Measurements from ENCODE around the gene TSPAN4.

TSPAN4 gene

DNA sequence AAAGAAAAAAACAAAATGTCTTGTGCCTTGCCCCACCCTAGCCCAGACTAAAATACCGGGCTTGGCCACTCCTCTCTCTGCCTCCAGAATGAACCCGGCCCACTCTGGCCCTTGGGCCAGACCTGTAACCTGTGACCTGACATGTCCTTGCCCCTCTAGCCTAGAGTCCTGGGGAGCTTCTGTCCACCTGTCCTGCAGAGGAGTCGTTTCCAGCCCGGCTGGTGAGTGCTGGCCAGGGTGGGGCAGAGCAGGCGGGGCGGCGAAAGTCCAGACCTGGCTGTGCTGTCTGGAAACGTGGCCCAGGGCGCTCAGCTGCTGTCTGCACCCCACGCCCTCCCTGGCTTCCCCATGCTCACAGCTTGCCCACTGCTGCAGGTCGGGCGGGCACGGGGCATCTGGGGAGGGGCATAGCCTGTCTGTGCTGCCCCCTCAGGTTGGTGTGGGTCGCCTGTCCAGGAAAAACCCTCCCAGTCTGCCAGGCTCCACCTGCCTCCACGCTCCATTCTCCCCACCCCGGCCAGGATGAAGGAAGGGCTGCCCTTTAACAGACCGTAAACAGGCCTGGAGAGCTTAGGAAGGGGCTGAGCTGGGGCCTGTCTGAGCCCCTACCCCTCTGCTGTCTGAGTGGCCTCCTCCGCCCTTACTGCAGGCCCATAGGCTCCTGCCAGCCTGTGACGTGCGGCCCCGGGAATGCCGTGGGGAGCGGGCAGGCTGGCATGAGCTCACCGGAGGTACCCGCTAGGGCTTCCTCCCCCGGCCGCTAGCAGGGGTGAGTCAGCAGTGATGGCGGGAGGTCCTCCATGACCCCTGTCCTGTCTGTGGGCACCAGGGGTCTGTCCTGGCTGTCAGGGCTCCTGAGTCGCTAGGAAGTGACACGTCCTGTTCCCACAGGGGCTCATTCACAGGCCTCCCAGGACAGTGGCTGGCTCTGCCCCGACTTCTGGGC is 8.0 kb upstream of the TSPAN4 start:
- TF ChIP-seq CTCF (IDR thresholded peaks at IDR 0.05; ENCODE audit: insufficient read depth, missing control alignments): no peak
- no peak for DNase-seq (ENCODE audit: insufficient read length, low spot score)
- FAIRE-seq: no peak

DNA sequence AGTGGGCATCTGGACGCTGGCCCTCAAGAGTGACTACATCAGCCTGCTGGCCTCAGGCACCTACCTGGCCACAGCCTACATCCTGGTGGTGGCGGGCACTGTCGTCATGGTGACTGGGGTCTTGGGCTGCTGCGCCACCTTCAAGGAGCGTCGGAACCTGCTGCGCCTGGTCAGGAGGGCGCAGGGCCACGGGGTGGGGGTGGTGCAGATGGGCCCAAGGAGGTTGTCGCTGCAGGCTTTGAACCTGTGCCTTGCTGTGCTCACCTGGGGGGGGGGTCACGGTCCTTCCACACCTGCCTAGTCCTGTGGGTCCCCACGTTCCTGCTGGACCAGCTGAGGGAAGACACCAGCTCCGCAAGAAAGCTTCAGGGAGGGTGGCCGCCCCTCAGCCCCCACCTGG is 6.4 kb upstream of the TSPAN4 start:
- no peak for DNase-seq (ENCODE audit: insufficient read length, low spot score)
- no peak for FAIRE-seq
- TF ChIP-seq CTCF (IDR thresholded peaks at IDR 0.05; ENCODE audit: insufficient read depth, missing control alignments): no peak

GRCh38 chr11:836700-837099 is 6.0 kb upstream of the TSPAN4 start:
- no peak for DNase-seq (ENCODE audit: insufficient read length, low spot score)
- no peak for FAIRE-seq
- TF ChIP-seq CTCF (IDR thresholded peaks at IDR 0.05; ENCODE audit: insufficient read depth, missing control alignments): no peak

DNA sequence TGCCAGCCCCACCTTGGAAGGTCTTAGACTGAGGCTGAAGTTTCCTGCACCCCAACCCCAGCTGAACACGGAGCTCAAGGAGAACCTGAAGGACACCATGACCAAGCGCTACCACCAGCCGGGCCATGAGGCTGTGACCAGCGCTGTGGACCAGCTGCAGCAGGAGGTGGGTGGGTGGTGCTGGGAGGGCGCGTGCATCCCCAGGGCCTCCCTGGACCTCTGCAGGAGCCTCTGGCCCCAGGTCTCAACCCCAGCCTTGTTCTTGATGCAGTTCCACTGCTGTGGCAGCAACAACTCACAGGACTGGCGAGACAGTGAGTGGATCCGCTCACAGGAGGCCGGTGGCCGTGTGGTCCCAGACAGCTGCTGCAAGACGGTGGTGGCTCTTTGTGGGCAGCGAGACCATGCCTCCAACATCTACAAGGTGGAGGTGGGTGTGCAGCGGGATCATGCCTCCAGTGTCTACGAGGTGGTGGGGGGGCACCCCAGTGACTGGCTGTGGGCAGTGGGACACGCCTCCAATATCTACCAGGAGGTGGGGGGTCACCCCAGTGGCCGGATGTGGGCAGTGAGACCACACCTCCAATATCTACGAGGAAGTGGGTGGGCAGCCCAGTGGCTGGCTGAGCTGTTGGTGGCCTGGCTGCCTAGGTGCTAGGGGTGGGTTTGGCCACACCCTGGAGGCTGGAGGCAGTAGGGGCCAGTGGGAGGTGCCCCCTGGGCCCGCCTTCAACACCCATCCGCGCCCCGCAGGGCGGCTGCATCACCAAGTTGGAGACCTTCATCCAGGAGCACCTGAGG is 5.3 kb upstream of the TSPAN4 start:
- no peak for DNase-seq (ENCODE audit: insufficient read length, low spot score)
- no peak for FAIRE-seq
- TF ChIP-seq CTCF (IDR thresholded peaks at IDR 0.05; ENCODE audit: insufficient read depth, missing control alignments): no peak

DNA sequence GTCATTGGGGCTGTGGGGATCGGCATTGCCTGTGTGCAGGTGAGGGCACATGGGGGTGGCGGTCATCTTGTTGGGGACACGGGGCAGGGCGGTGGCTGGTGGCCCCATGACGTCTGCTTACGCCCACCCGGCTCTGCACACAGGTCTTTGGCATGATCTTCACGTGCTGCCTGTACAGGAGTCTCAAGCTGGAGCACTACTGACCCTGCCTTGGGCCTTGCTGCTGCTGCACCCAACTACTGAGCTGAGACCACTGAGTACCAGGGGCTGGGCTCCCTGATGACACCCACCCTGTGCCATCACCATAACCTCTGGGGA is 4.7 kb upstream of the TSPAN4 start:
- no peak for TF ChIP-seq CTCF (IDR thresholded peaks at IDR 0.05; ENCODE audit: insufficient read depth, missing control alignments)
- FAIRE-seq: no peak
- DNase-seq (ENCODE audit: insufficient read length, low spot score): no peak

- DNase-seq (ENCODE audit: insufficient read length, low spot score) (no peak), FAIRE-seq (no peak)
- peak; percentile 6 for TF ChIP-seq CTCF (IDR thresholded peaks at IDR 0.05; ENCODE audit: insufficient read depth, missing control alignments)
Observed at GRCh38 chr11:838441-839279, 4.0 kb upstream of the TSPAN4 start.
